ENCODE results near the gene ELMOD3. TPM values are rescaled to one million over a fixed set of nuclear protein-coding genes. Genes with fewer than 3 reads are reported as not detected.

ELMOD3 gene
- total and polyA plus RNA-seq, 9 of the 15 experiments (the other 6 are each of a cell fraction or from before 2014, with no cell fraction given), result 2.7 to 18.7 (median 11.6) TPM

GRCh38 chr2:85355073-85355410 is 473 bp downstream of the ELMOD3 start (continued):
- TF ChIP-seq RREB1 (CRISPR knock-in tag; IDR thresholded peaks at IDR 0.05) (0 out of 2 replicates have a peak, but pooled peaks have one; percentile 34), DIDO1 (tag; IDR thresholded peaks at IDR 0.05; ENCODE audit: low read depth) (0 out of 2 replicates have a peak, but pooled peaks have one; percentile 5), ZBTB43 (CRISPR knock-in tag; IDR thresholded peaks at IDR 0.05) (no peak)

All from K562 (cell line).